DND-41 (cell line): ENCODE data around the gene ARHGEF17.

Experiments
- EZH2 ChIP-seq: IDR thresholded peaks from 3 replicates; pipeline ENCODE4 v1.6.1; 2012; ENCODE audit warnings: borderline replicate concordance, low read depth, mild to moderate bottlenecking, moderate library complexity, low read length, inconsistent platforms; ENCODE audit not compliant: severe bottlenecking
- TF ChIP-seq, protein P1 (sequence below): IDR thresholded peaks from 2 replicates; pipeline ENCODE4 v1.5.1; 2012; ENCODE audit warnings: borderline replicate concordance, low read length, moderate library complexity, mild to moderate bottlenecking; ENCODE audit not compliant: poor library complexity, severe bottlenecking; ENCODE audit errors: extremely low read depth

GRCh38 chr11:73280626-73281025, 27.4 kb upstream of the ARHGEF17 start:
- TF ChIP-seq, protein P1, sequence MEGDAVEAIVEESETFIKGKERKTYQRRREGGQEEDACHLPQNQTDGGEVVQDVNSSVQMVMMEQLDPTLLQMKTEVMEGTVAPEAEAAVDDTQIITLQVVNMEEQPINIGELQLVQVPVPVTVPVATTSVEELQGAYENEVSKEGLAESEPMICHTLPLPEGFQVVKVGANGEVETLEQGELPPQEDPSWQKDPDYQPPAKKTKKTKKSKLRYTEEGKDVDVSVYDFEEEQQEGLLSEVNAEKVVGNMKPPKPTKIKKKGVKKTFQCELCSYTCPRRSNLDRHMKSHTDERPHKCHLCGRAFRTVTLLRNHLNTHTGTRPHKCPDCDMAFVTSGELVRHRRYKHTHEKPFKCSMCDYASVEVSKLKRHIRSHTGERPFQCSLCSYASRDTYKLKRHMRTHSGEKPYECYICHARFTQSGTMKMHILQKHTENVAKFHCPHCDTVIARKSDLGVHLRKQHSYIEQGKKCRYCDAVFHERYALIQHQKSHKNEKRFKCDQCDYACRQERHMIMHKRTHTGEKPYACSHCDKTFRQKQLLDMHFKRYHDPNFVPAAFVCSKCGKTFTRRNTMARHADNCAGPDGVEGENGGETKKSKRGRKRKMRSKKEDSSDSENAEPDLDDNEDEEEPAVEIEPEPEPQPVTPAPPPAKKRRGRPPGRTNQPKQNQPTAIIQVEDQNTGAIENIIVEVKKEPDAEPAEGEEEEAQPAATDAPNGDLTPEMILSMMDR: no peak
- no peak for TF ChIP-seq EZH2
